Fibroblast of mammary gland (primary cell): ENCODE data around the gene HIBADH.
"Not testable (repeated sequence)": the region's sequence is repeated elsewhere in the genome, so short reads cannot be mapped to it uniquely, and the experiment has no call there.

Source experiments
- DNase-seq: peaks from one replicate; pipeline ENCODE4 v3.0.0-alpha.2; 2010; ENCODE audit warnings: low read depth
- H3K4me3 ChIP-seq: 2 replicates; pipeline ENCODE4 v1.5.1; 2011; ENCODE audit warnings: low read depth, mild to moderate bottlenecking, low read length, moderate library complexity; ENCODE audit not compliant: control insufficient read depth
- TF ChIP-seq, protein P1 (sequence below): conservative IDR thresholded peaks from 2 replicates; pipeline ENCODE4 v1.5.1; 2011; ENCODE audit warnings: low read depth, low read length, inconsistent platforms; ENCODE audit not compliant: control insufficient read depth, insufficient read depth

The HIBADH gene

DNA sequence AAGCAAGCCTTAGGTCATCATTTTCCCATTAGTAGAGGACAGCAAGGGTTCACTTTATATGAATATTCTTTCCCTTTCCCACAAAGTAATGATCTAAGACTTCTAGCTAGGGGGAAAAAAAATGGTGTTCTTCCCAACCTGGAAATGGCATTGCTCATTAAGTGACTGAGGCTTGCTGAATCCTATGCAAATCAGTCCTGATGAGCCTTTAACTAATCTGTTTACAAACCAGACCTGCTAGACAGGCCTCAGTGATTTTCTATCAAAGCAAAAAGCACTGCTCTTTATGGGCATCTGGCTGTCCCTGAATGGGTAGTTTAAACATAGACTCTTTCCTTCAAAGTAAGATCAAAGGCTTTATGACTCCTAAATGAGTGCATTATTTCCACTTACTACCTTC, 146.3 kb downstream of the HIBADH start:
- TF ChIP-seq, protein P1, sequence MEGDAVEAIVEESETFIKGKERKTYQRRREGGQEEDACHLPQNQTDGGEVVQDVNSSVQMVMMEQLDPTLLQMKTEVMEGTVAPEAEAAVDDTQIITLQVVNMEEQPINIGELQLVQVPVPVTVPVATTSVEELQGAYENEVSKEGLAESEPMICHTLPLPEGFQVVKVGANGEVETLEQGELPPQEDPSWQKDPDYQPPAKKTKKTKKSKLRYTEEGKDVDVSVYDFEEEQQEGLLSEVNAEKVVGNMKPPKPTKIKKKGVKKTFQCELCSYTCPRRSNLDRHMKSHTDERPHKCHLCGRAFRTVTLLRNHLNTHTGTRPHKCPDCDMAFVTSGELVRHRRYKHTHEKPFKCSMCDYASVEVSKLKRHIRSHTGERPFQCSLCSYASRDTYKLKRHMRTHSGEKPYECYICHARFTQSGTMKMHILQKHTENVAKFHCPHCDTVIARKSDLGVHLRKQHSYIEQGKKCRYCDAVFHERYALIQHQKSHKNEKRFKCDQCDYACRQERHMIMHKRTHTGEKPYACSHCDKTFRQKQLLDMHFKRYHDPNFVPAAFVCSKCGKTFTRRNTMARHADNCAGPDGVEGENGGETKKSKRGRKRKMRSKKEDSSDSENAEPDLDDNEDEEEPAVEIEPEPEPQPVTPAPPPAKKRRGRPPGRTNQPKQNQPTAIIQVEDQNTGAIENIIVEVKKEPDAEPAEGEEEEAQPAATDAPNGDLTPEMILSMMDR: no peak
- H3K4me3 ChIP-seq: no peak overlapping the region
- DNase-seq: no peak

DNA sequence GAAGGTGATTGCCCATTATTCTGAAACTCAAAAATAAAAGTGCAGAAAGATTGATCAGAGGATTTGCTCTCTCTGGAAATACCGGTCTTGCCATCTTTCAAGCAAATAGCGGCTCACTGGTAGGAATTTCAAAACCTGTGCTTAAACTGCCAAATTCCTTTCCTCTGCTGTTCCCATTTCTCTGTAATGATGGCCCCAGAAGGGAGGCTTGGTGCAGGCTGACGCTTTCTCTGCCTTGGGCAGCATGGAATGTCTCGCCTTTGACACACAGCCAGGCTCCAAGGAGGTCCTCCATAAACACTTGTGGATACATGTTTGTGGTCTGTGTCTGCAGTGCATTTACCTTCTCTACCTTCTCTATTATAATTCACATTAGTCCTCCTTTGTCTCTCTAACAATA, 146.8 kb downstream of the HIBADH start:
- no peak overlapping the region for H3K4me3 ChIP-seq
- TF ChIP-seq, protein P1: no peak
- DNase-seq: no peak

DNA sequence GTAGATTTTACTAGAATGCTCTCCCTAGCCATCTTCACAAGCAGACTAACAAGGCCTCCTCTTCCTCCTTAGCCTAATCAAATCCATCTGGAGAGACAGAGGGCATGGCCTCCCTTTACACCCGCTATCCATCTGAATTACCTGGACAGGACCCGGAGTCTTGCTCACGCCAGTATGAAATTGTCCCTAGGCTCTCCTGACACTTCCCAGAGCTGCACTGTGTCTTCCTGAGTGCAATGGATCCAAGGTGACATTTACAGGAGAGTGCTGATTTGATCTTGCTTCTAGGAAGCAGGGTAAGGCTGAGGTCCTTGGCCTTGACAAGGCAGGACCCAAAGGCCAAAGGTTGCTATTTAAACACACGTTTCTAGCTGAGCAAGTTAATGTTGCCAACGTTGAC, 147.8 kb downstream of the HIBADH start:
- TF ChIP-seq, protein P1: no peak
- no peak for DNase-seq
- H3K4me3 ChIP-seq: no peak overlapping the region

DNA sequence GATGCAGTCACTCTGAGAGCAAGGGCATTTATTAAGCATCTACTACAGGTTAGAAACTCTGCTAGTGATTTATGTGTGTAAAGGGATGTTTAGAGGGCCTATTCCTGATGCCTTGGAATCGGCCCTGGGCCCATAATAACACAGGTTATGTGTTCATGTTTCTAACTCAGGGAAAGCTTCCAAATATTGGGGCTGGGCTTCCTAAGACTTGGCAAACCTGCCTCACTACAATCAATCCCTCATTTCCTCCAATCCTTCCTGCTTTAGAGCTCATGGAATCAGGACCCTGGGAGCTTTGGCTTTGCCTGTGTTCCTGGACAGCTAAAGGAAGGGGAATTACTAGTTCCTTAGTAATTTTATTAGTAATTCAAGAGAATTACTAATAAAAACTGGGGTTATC, 148.8 kb downstream of the HIBADH start:
- no peak overlapping the region for H3K4me3 ChIP-seq
- TF ChIP-seq, protein P1: no peak
- DNase-seq: no peak

DNA sequence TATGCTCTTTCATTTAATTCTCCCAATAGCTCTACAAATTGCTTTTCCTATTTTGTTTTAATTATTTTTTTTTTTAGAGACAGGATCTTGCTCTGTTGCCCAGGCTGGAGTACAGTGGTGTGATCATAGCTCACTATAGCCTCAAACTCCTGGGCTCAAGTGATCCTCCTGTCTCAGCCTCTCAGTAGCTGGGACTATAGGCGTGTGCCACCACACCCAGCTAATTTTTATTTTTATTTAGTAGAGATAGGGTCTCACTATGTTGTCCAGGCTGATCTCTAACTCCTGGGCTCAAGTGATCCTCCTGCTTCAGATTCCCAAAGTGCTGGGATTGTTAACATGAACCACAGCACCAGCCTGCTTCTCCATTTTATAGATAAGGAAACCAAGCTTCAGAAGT, 151.3 kb downstream of the HIBADH start:
- DNase-seq, H3K4me3 ChIP-seq: not testable (repeated sequence)

DNA sequence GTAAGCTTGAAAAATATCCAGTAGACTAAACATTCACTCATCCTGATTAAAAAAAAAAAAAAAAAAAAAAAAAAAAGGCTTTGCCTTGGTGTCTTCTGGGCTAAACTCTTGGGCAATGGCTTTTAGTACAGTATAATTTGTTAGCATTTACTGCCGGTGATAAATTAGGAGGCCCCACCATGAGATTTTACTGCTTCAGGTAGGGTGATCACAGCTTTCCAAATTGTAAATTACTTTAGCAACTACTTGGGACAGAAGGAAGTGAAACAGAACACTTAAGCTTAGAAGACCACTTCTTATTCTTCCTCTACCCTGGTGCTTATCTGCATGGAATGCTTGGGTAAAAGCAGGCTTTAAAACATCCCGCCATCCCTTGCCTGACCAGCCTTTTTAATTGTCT, 152.1 kb downstream of the HIBADH start:
- TF ChIP-seq, protein P1: no peak
- H3K4me3 ChIP-seq: no peak overlapping the region
- no peak for DNase-seq

DNA sequence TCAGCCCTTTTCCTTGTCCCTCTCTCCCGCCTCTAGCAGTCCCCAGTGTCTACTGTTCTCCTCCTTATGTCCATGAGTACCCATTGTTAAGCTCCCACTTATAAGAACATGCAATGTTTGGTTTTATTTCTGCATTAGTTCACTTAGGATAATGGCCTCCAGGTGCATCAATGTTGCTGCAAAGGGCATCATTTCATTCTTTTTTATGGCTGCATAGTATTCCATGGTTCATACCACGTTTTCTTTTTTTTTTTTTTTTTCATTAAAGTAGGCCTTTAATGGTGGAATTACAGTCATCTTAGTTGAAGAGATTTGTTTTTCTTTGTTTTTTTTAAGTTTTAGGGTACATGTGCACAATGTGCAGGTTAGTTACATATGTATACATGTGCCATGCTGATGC, 160.8 kb downstream of the HIBADH start:
- not testable (repeated sequence) for H3K4me3 ChIP-seq, DNase-seq

DNA sequence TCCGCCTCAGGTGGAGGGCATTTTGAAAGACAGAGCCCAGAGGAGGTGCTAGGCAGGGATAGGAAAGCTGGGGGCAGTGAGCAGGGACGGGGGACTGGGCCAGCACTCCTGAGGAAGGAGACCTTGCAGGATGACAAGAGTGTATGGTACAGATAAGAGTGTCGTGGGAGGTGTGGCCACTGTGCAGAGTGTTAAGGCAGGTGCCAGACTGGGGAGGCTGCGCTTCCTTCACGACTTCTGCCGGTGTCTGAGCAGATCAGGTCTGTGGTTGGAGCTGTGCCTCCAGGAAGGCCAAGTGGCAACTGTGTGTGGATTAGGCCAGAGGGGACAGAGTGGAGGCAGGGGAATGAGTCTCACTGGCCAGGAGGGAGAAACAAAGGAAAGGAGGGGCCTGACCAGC, 161.7 kb downstream of the HIBADH start:
- TF ChIP-seq, protein P1: no peak
- no peak for DNase-seq
- H3K4me3 ChIP-seq: no peak overlapping the region
